H1 (cell line): Measurements from ENCODE around the gene CDC42SE2. TPM values are rescaled to one million over a fixed set of nuclear protein-coding genes. Genes with fewer than 3 reads are reported as not detected.

Experiments
- CTCF ChIA-PET: fragments of 300-600 bp; sonication (Branson Sonifier 250); formaldehyde crosslinking; loops from one replicate; lab custom pipeline; 2021; ENCODE audit not compliant: partially characterized antibody; lab: Charles Lee
- POLR2A ChIA-PET: fragments of 300-600 bp; sonication (Branson Sonifier 250); formaldehyde crosslinking; loops from one replicate; lab custom pipeline; 2021; ENCODE audit warnings: inconsistent platforms; ENCODE audit not compliant: partially characterized antibody; lab: Charles Lee
- DNase-seq, 2 experiments: peaks; one replicate each; pipeline versions ENCODE4 v3.0.0 to v3.0.0-alpha.2; 2010 to 2022; ENCODE audit warnings: low spot score in 2 of 2, low read depth in 1 of 2, mixed read lengths in 1 of 2
- FAIRE-seq: peaks from 2 replicates; lab custom pipeline; 2011; peaks lifted over from hg19 to GRCh38; lab: Jason Lieb, UNC
- H2AFZ ChIP-seq: 2 replicates; pipeline ENCODE4 v1.8.1; 2012; ENCODE audit warnings: low read length, inconsistent platforms
- H2AK5ac ChIP-seq: 2 replicates; pipeline ENCODE4 v1.6.1; 2013; ENCODE audit warnings: low read depth, low read length
- H2BK120ac ChIP-seq: replicated peaks from 2 replicates; pipeline ENCODE3; 2013; ENCODE audit warnings: low read depth, low read length, inconsistent platforms
- H2BK12ac ChIP-seq: 2 replicates; pipeline ENCODE4 v1.6.1; 2013; ENCODE audit warnings: low read depth, low read length
- H2BK15ac ChIP-seq: 2 replicates; pipeline ENCODE4 v1.6.1; 2013; ENCODE audit warnings: low read length
- H2BK20ac ChIP-seq: 2 replicates; pipeline ENCODE4 v1.6.1; 2013; ENCODE audit warnings: low read length
- H2BK5ac ChIP-seq: 2 replicates; pipeline ENCODE4 v1.6.1; 2013; ENCODE audit warnings: low read depth, low read length
- H3K14ac ChIP-seq: 2 replicates; pipeline ENCODE4 v1.6.1; 2013; ENCODE audit warnings: inconsistent platforms; ENCODE audit not compliant: insufficient read length
- H3K18ac ChIP-seq: 2 replicates; pipeline ENCODE4 v1.6.1; 2013; ENCODE audit warnings: low read length; ENCODE audit errors: extremely low read depth
- H3K23ac ChIP-seq: 2 replicates; pipeline ENCODE4 v1.6.1; 2013; ENCODE audit warnings: inconsistent platforms; ENCODE audit not compliant: insufficient read length
- H3K23me2 ChIP-seq: 2 replicates; pipeline ENCODE4 v1.6.1; 2013; ENCODE audit warnings: low read depth, low read length
- H3K27ac ChIP-seq: 2 replicates; pipeline ENCODE4 v1.6.1; 2011; ENCODE audit warnings: low read depth, low read length, inconsistent platforms
- H3K27me3 ChIP-seq, 4 experiments: replicated peaks in 1 of 4; 1 replicate in 1 of 4; 2 replicates in 3 of 4; pipeline versions ENCODE4 v1.6.1 to v1.8.1; 2011 to 2013; ENCODE audit warnings: low read length in 3 of 4, mild to moderate bottlenecking in 3 of 4, inconsistent platforms in 2 of 4, mixed read lengths in 2 of 4, moderate library complexity in 1 of 4; ENCODE audit not compliant: control insufficient read depth in 3 of 4, insufficient read depth in 3 of 4; ENCODE audit errors: extremely low read depth in 1 of 4
- H3K36me3 ChIP-seq, 4 experiments: 2 replicates each; pipeline versions ENCODE4 v1.6.1 to v1.8.1; 2011 to 2013; ENCODE audit warnings: mild to moderate bottlenecking in 4 of 4, low read length in 3 of 4, moderate library complexity in 2 of 4, control low read depth in 1 of 4, inconsistent platforms in 1 of 4; ENCODE audit not compliant: insufficient read depth in 4 of 4, control insufficient read depth in 2 of 4
- H3K4ac ChIP-seq: replicated peaks from 2 replicates; pipeline ENCODE3; 2013; ENCODE audit warnings: low read length, low read depth, mixed read lengths, inconsistent platforms; ENCODE audit not compliant: insufficient read length
- H3K4me1 ChIP-seq, 4 experiments: replicated peaks in 1 of 4; 1 replicate in 1 of 4; 2 replicates in 3 of 4; pipeline versions ENCODE4 v1.6.1 to v1.8.1; 2011 to 2013; ENCODE audit warnings: low read length in 3 of 4, inconsistent platforms in 2 of 4, mixed read lengths in 1 of 4; ENCODE audit not compliant: insufficient read depth in 4 of 4, control insufficient read depth in 3 of 4
- H3K4me2 ChIP-seq, 2 experiments: 2 replicates each; pipeline versions ENCODE4 v1.6.1 to v1.8.1; 2011 to 2013; ENCODE audit warnings: low read depth in 2 of 2, low read length in 2 of 2, control low read depth in 1 of 2, inconsistent platforms in 1 of 2, mild to moderate bottlenecking in 1 of 2; ENCODE audit not compliant: insufficient read depth in 1 of 2
- H3K4me3 ChIP-seq, 4 experiments: fragments of 200-600, 300-600 bp in 1 of 4; sonication (generic), shearing (Covaris generic), sonication (Bioruptor Twin) in 1 of 4; 2 replicates each; pipeline versions ENCODE4 v1.5.1 to v1.8.1; 2011 to 2016; ENCODE audit warnings: low read length in 4 of 4, low read depth in 3 of 4, control low read depth in 2 of 4, inconsistent platforms in 2 of 4, mild to moderate bottlenecking in 2 of 4, mixed read lengths in 1 of 4, moderate library complexity in 1 of 4; ENCODE audit not compliant: insufficient read depth in 2 of 4; ENCODE audit errors: extremely low read depth in 1 of 4
- H3K56ac ChIP-seq: replicated peaks from 2 replicates; pipeline ENCODE3; 2013; ENCODE audit warnings: low read depth, mild to moderate bottlenecking, mixed read lengths, low read length, inconsistent platforms; ENCODE audit not compliant: insufficient read length
- H3K79me1 ChIP-seq: 2 replicates; pipeline ENCODE4 v1.6.1; 2013; ENCODE audit warnings: low read depth, low read length, control low read depth
- H3K79me2 ChIP-seq, 2 experiments: 2 replicates each; pipeline versions ENCODE4 v1.6.1 to v1.8.1; 2012 to 2013; ENCODE audit warnings: low read length in 2 of 2, mild to moderate bottlenecking in 2 of 2, inconsistent platforms in 1 of 2; ENCODE audit not compliant: insufficient read depth in 2 of 2, control insufficient read depth in 1 of 2
- H3K9ac ChIP-seq, 4 experiments: replicated peaks in 1 of 4; 1 replicate in 1 of 4; 2 replicates in 3 of 4; pipeline versions ENCODE4 v1.6.1 to v1.8.1; 2011 to 2013; ENCODE audit warnings: low read depth in 3 of 4, low read length in 3 of 4, control low read depth in 2 of 4, mild to moderate bottlenecking in 2 of 4, moderate library complexity in 2 of 4, inconsistent platforms in 1 of 4; ENCODE audit errors: extremely low read depth in 1 of 4
- H3K9me3 ChIP-seq, 2 experiments: 2 replicates each; pipeline versions ENCODE4 v1.6.1 to v1.8.1; 2012 to 2013; ENCODE audit warnings: mild to moderate bottlenecking in 2 of 2, moderate library complexity in 2 of 2, control low read depth in 1 of 2, inconsistent platforms in 1 of 2, low read depth in 1 of 2, low read length in 1 of 2, mixed read lengths in 1 of 2; ENCODE audit not compliant: insufficient read depth in 2 of 2
- H4K20me1 ChIP-seq, 2 experiments: replicated peaks in 1 of 2; 2 replicates each; pipeline versions ENCODE3 to v1.8.1; 2011 to 2013; ENCODE audit warnings: inconsistent platforms in 2 of 2, low read length in 2 of 2, mild to moderate bottlenecking in 1 of 2; ENCODE audit not compliant: insufficient read depth in 2 of 2, control insufficient read depth in 1 of 2
- H4K5ac ChIP-seq: 2 replicates; pipeline ENCODE4 v1.6.1; 2013; ENCODE audit warnings: low read length, low read depth, mixed read lengths, inconsistent platforms; ENCODE audit not compliant: insufficient read length
- H4K8ac ChIP-seq: 2 replicates; pipeline ENCODE4 v1.8.0; 2013; ENCODE audit warnings: mild to moderate bottlenecking, moderate library complexity, low read length, inconsistent platforms; ENCODE audit not compliant: insufficient read depth; ENCODE audit errors: extremely low read depth
- H4K91ac ChIP-seq: replicated peaks from 2 replicates; pipeline ENCODE3; 2013; ENCODE audit warnings: low read length, mixed read lengths, inconsistent platforms; ENCODE audit not compliant: insufficient read length
- CEBPB ChIP-seq: IDR thresholded peaks from 2 replicates; pipeline ENCODE4 v1.6.1; 2012; ENCODE audit warnings: low read depth, low read length
- CHD2 ChIP-seq: IDR thresholded peaks from 2 replicates; pipeline ENCODE4 v1.6.1; 2012; ENCODE audit warnings: low read length, improper control_type of control experiment
- MAFK ChIP-seq: IDR thresholded peaks from 2 replicates; pipeline ENCODE4 v1.6.1; 2012; ENCODE audit warnings: low read depth, mild to moderate bottlenecking, improper control_type of control experiment, low read length
- PHF8 ChIP-seq: fragments of 200-600 bp; sonication (generic); conservative IDR thresholded peaks from 2 replicates; pipeline ENCODE4 v1.7.1; 2012; ENCODE audit warnings: low read depth, mild to moderate bottlenecking, inconsistent platforms, low read length, moderate library complexity
- RAD21 ChIP-seq, 2 experiments: IDR thresholded peaks in 1 of 2; conservative IDR thresholded peaks in 1 of 2; 2 replicates each; pipeline ENCODE4 v1.6.1; 2011; ENCODE audit warnings: low read depth in 2 of 2, low read length in 2 of 2, improper control_type of control experiment in 1 of 2, inconsistent platforms in 1 of 2, mild to moderate bottlenecking in 1 of 2, moderate library complexity in 1 of 2
- SIX5 ChIP-seq: IDR thresholded peaks from 2 replicates; pipeline ENCODE4 v1.6.1; 2011; ENCODE audit warnings: mild to moderate bottlenecking, low read depth, low read length
- WGBS, 2 experiments: shearing (Covaris generic) in 1 of 2; methylation state at CpG; one replicate each; pipeline versions ENCODE4 v1.1.6 to v1.1.7; 2013 to 2015; ENCODE audit warnings: low lambda C conversion rate in 2 of 2, mixed read lengths in 2 of 2, inconsistent platforms in 1 of 2, low coverage in 1 of 2, missing lambda C conversion rate in 1 of 2; ENCODE audit not compliant: insufficient replicate concordance in 2 of 2, insufficient coverage in 1 of 2, insufficient read length in 1 of 2; ENCODE audit errors: extremely low coverage in 1 of 2, missing lambda C conversion rate in 1 of 2; 5-methylcytosine and 5-hydroxymethylcytosine counted together
- polyA plus RNA-seq, 7 experiments: library from polyadenylated mRNA; depleted of rRNA in 3 of 7; stranded (reverse) in 5 of 7; unstranded in 2 of 7; fragments of >200 nt in 5 of 7; fragments of 200-250 nt in 2 of 7; gene quantifications; 1 replicate in 5 of 7; 2 replicates in 1 of 7; 4 replicates in 1 of 7; pipeline versions ENCODE4 v1.2.1 to v1.2.3, GENCODE V29; 2011 to 2013; ENCODE audit warnings: missing spikeins in 2 of 7, mixed read lengths in 2 of 7
- total RNA-seq: library from RNA; stranded (reverse); fragmentation: NEBNext Ultra II Directional; extraction: Animal tissue kit (Norgen Biotek cat#: 25700); gene quantifications from 2 replicates; pipeline ENCODE4 v1.2.1, GENCODE V29; 2021
- TF ChIP-seq, protein P1 (sequence below), 3 experiments: IDR thresholded peaks; 1 replicate in 2 of 3; 2 replicates in 1 of 3; pipeline versions ENCODE4 v1.5.1 to v1.6.1; 2011; ENCODE audit warnings: low read length in 3 of 3, mild to moderate bottlenecking in 3 of 3, inconsistent platforms in 2 of 3, low read depth in 1 of 3, moderate library complexity in 1 of 3; ENCODE audit not compliant: insufficient read depth in 1 of 3; ENCODE audit errors: control extremely low read depth in 1 of 3

The CDC42SE2 gene
- total and polyA plus RNA-seq, 2 of the 8 experiments (the other 6 are each of a cell fraction or from before 2014, with no cell fraction given) = 16.7 to 30.8 TPM

DNA sequence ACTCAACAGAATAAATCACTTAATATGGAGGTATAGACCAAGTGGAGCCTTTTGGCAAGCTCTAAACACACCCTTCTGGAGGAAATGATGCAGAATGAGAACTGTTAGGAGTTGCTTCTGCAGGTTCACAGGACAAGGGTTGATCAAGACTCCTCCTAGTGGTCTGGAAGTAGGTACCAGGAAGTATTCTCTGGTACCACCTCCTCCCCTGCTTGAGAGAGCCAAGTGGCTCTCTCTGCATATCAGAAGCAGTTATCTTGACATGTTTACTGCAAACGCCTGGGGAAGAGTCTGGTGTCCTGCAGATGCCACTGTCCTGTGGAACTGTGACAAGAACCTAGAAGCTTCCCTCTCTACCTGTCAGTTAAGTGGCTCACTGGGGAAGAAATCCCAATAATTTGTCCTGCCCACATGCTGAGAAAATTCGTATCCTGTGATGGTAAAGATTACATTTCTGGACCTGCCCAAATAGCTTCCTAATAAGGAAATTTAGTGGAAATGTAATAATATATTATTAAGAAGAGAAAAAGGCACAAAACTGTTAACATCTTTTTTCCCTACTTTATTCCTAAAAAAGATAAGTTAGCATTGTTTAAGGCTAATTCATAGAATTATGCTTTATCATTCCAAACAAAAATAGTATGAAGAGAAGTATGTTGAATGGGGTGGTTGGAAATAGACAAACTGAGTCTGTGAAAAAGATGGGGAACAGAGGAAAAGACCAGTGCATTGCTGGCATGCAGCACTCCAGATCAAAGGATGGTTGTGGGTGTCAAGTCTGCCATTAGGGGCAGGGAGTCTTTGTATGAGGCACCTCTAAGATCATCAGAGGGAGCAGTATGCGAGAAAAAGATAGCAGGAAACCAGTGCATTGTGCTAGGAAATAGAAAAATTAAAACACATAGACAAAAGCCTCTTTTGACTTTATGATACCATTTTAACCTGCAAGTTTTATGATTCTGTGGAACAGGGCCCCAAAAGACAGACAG, 118.8 kb downstream of the CDC42SE2 start:
- ChIA-PET POLR2A (interaction anchor here (1.2 kb wide), 1 partner anchor 70 kb away, joined by 4 read pairs; no protein-coding TSS in a partner anchor), CTCF (interaction anchor here (0.6 to 2.8 kb wide), 37 partner anchors 9 to 458 kb away, joined by 3 to 21 read pairs (median 4); partner anchors contain the start of genes CDC42SE2 and HINT1)
- Histone ChIP-seq H2BK20ac (no peak overlapping the region), H3K4me2 (no peak overlapping the region), H4K8ac (no peak overlapping the region), H3K79me1 (no peaks in the 10 kb centered on the region), H3K79me2 (no peaks in the 10 kb centered on the region), H3K4ac (no peak overlapping the region), H2BK12ac (no peak overlapping the region)
- no peak for TF ChIP-seq CHD2
- TF ChIP-seq MAFK = no peak
- TF ChIP-seq SIX5 = no peak
- TF ChIP-seq, protein P1, sequence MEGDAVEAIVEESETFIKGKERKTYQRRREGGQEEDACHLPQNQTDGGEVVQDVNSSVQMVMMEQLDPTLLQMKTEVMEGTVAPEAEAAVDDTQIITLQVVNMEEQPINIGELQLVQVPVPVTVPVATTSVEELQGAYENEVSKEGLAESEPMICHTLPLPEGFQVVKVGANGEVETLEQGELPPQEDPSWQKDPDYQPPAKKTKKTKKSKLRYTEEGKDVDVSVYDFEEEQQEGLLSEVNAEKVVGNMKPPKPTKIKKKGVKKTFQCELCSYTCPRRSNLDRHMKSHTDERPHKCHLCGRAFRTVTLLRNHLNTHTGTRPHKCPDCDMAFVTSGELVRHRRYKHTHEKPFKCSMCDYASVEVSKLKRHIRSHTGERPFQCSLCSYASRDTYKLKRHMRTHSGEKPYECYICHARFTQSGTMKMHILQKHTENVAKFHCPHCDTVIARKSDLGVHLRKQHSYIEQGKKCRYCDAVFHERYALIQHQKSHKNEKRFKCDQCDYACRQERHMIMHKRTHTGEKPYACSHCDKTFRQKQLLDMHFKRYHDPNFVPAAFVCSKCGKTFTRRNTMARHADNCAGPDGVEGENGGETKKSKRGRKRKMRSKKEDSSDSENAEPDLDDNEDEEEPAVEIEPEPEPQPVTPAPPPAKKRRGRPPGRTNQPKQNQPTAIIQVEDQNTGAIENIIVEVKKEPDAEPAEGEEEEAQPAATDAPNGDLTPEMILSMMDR (IDR thresholded peaks at IDR 0.05; ENCODE audit: control extremely low read depth in 1 of 3, insufficient read depth in 1 of 3, low read depth in 1 of 3, low read length in 3 of 3) = peak; percentile 16 to 88 (median 76)
- TF ChIP-seq RAD21 (IDR thresholded peaks at IDR 0.05 in 1 of 2, conservative IDR thresholded peaks at IDR 0.05 in 1 of 2; ENCODE audit: low read depth in 2 of 2, low read length in 2 of 2) = peak; percentile 93
- TF ChIP-seq PHF8 = no peak
- no peak for TF ChIP-seq CEBPB
- TF ChIP-seq, all 59 proteins: peak for 2
- no peak overlapping the region for H2AK5ac ChIP-seq
- no peak overlapping the region for H4K5ac ChIP-seq
- peaks cover 0 to 4% (median 0%) of the 10 kb centered on the region in 4 experiments; a peak in 1 of 7 replicates for H3K4me1 ChIP-seq
- H3K27me3 ChIP-seq = no peaks in the 10 kb centered on the region
- H3K36me3 ChIP-seq = no peaks in the 10 kb centered on the region
- H3K14ac ChIP-seq = no peak overlapping the region
- H3K27ac ChIP-seq = no peak overlapping the region
- H3K4me3 ChIP-seq = no peak overlapping the region
- 63% methylated on average over 3 of the region's 3 CpGs; no CpG with 5 or more reads in 1 of the 2 experiments for WGBS, 2 experiments
- no peaks in the 10 kb centered on the region for H3K9me3 ChIP-seq
- H2BK120ac ChIP-seq = no peak overlapping the region
- H3K23ac ChIP-seq = no peak overlapping the region
- H4K91ac ChIP-seq = no peak overlapping the region
- FAIRE-seq (peak; percentile 94), DNase-seq (peak in 1 of 2 experiments; percentile 31)
- H3K9ac ChIP-seq = no peak overlapping the region
- H2BK15ac ChIP-seq = no peak overlapping the region
- H2BK5ac ChIP-seq = no peak overlapping the region
- no peak overlapping the region for H3K18ac ChIP-seq
- peaks cover 0 to 6% of the 10 kb centered on the region in 2 experiments for H4K20me1 ChIP-seq
- H3K23me2 ChIP-seq = no peaks in the 10 kb centered on the region
- no peak overlapping the region for H2AFZ ChIP-seq
- H3K56ac ChIP-seq = no peak overlapping the region
